PC-9 (cell line): Measurements from ENCODE around the gene MACROD1. TPM values are rescaled to one million over a fixed set of nuclear protein-coding genes. Genes with fewer than 3 reads are reported as not detected.

Experiments used
- BruUV-seq: library from RNA; stranded (reverse); fragments of 400-500 nt; replicated peaks from 2 replicates; lab custom pipeline; 2021; lab: Mats Ljungman, UMichigan
- CTCF ChIA-PET: fragments of 300-600 bp; sonication (Branson Sonifier 250); formaldehyde crosslinking; loops from one replicate; lab custom pipeline; 2022; ENCODE audit warnings: antibody characterized with exemption; lab: Charles Lee
- POLR2A ChIA-PET: fragments of 300-600 bp; sonication (Branson Sonifier 250); formaldehyde crosslinking; loops from one replicate; lab custom pipeline; 2022; ENCODE audit warnings: antibody characterized with exemption; ENCODE audit not compliant: unreplicated experiment; lab: Charles Lee
- DNase-seq, 2 experiments: peaks; one replicate each; pipeline versions ENCODE4 v3.0.0 to v3.0.0-alpha.2; 2015 to 2022; ENCODE audit warnings: mixed read lengths in 1 of 2
- H2AFZ ChIP-seq: fragments of 200-600 bp; sonication (generic); 2 replicates; pipeline ENCODE4 v1.8.1; 2017; ENCODE audit warnings: antibody characterized with exemption
- H3F3A ChIP-seq: fragments of 200-600 bp; sonication (generic); 2 replicates; pipeline ENCODE4 v1.8.1; 2017; ENCODE audit warnings: antibody characterized with exemption, mild to moderate bottlenecking, low read depth; ENCODE audit not compliant: insufficient read depth
- H3K27ac ChIP-seq: fragments of 200-600 bp; sonication (generic); 2 replicates; pipeline ENCODE4 v1.6.1; 2016; ENCODE audit warnings: mixed run types
- H3K27me3 ChIP-seq: fragments of 200-600 bp; sonication (generic); 2 replicates; pipeline ENCODE4 v1.6.1; 2016; ENCODE audit warnings: low read depth, mixed run types; ENCODE audit not compliant: insufficient read depth
- H3K36me3 ChIP-seq: fragments of 200-600 bp; sonication (generic); 2 replicates; pipeline ENCODE4 v1.6.1; 2016; ENCODE audit warnings: low read depth, mixed run types
- H3K4me1 ChIP-seq: fragments of 200-600 bp; sonication (generic); replicated peaks from 2 replicates; pipeline ENCODE4 v1.6.1; 2016; ENCODE audit warnings: mixed run types; ENCODE audit not compliant: insufficient read depth
- H3K4me2 ChIP-seq: fragments of 200-600 bp; sonication (generic); 2 replicates; pipeline ENCODE4 v1.6.1; 2017; ENCODE audit warnings: mixed run types
- H3K4me3 ChIP-seq: fragments of 200-600 bp; sonication (generic); 2 replicates; pipeline ENCODE4 v1.6.1; 2016; ENCODE audit warnings: mixed run types
- H3K79me2 ChIP-seq: fragments of 200-600 bp; sonication (generic); 2 replicates; pipeline ENCODE4 v1.6.1; 2017; ENCODE audit warnings: low read depth, mixed run types
- H3K9me2 ChIP-seq: fragments of 200-600 bp; sonication (generic); 2 replicates; pipeline ENCODE4 v1.8.1; 2017; ENCODE audit warnings: mild to moderate bottlenecking; ENCODE audit not compliant: insufficient read depth
- H3K9me3 ChIP-seq: fragments of 200-600 bp; sonication (generic); 2 replicates; pipeline ENCODE4 v1.8.1; 2016; ENCODE audit warnings: low read depth; ENCODE audit not compliant: insufficient read depth
- H4K20me1 ChIP-seq: fragments of 200-600 bp; sonication (generic); 2 replicates; pipeline ENCODE4 v1.8.1; 2017; ENCODE audit not compliant: insufficient read depth
- CTCF ChIP-seq: fragments of 200-600 bp; sonication (generic); conservative IDR thresholded peaks from 2 replicates; pipeline ENCODE4 v1.6.1; 2017; ENCODE audit warnings: mixed run types, antibody characterized with exemption, mild to moderate bottlenecking, moderate library complexity
- EZH2 ChIP-seq: fragments of 200-600 bp; sonication (generic); IDR thresholded peaks from 2 replicates; pipeline ENCODE4 v1.8.0; 2017; ENCODE audit warnings: antibody characterized with exemption, low read depth
- intact Hi-C: fragments of 100-400 bp; cut with micrococcal nuclease; formaldehyde crosslinking; loops from one replicate; pipeline ENCODE4 v1.10.0; 2022; ENCODE audit not compliant: unreplicated experiment
- total RNA-seq: library from RNA; stranded (reverse); gene quantifications from 2 replicates; pipeline ENCODE4 v1.2.3, GENCODE V29; 2021

The MACROD1 gene
- total RNA-seq, 1 experiment from 2014 or later, result 41.0 TPM

GRCh38 chr11:64005691-64006090 is 160.2 kb downstream of the MACROD1 start:
- Histone ChIP-seq H3K9me3 (no peaks in the 10 kb centered on the region), H3F3A (peaks cover 21% of the 10 kb centered on the region; the same call in 1 of the 2 replicates), H3K36me3 (no peaks in the 10 kb centered on the region), H3K79me2 (no peaks in the 10 kb centered on the region), H3K9me2 (no peaks in the 10 kb centered on the region), H3K27ac (no peak overlapping the region), H3K4me2 (no peak overlapping the region), H2AFZ (no peak overlapping the region), H3K27me3 (no peaks in the 10 kb centered on the region), H3K4me1 (no peaks in the 10 kb centered on the region), H4K20me1 (peaks cover 71% of the 10 kb centered on the region), H3K4me3 (no peak overlapping the region)
- TF ChIP-seq EZH2 (no peak), CTCF (no peak)
- intact Hi-C loops, result no loop called here
- CTCF ChIA-PET, result interaction anchor here (0.5 to 0.7 kb wide), 2 partner anchors 16 to 1019 kb away, joined by 3 to 7 read pairs; no protein-coding TSS in a partner anchor
- DNase-seq, result no peak
- no TSS peak for BruUV-seq
- POLR2A ChIA-PET, result no interaction called here

GRCh38 chr11:64004590-64004984 is 161.3 kb downstream of the MACROD1 start:
- Histone ChIP-seq H4K20me1 (peaks cover 77% of the 10 kb centered on the region), H2AFZ (no peak overlapping the region), H3K27me3 (no peaks in the 10 kb centered on the region), H3K4me1 (no peaks in the 10 kb centered on the region), H3F3A (peaks cover 21% of the 10 kb centered on the region; the same call in 1 of the 2 replicates), H3K9me3 (no peaks in the 10 kb centered on the region), H3K27ac (no peak overlapping the region), H3K79me2 (no peaks in the 10 kb centered on the region), H3K36me3 (no peaks in the 10 kb centered on the region), H3K9me2 (no peaks in the 10 kb centered on the region), H3K4me2 (no peak overlapping the region), H3K4me3 (no peak overlapping the region)
- CTCF ChIA-PET, result no interaction called here
- no peak for DNase-seq
- TF ChIP-seq EZH2, result no peak
- TF ChIP-seq CTCF, result no peak
- intact Hi-C loops, result no loop called here
- BruUV-seq, result no TSS peak
- POLR2A ChIA-PET, result no interaction called here

- TF ChIP-seq EZH2, result no peak
- TF ChIP-seq CTCF, result no peak
- CTCF ChIA-PET, result no interaction called here
- Histone ChIP-seq H3K27me3 (no peaks in the 10 kb centered on the region), H3K4me1 (no peaks in the 10 kb centered on the region), H4K20me1 (peaks cover 79% of the 10 kb centered on the region), H3K4me3 (no peak overlapping the region), H3F3A (peaks cover 21% of the 10 kb centered on the region; the same call in 1 of the 2 replicates), H3K79me2 (no peaks in the 10 kb centered on the region), H3K9me2 (no peaks in the 10 kb centered on the region), H2AFZ (no peak overlapping the region), H3K4me2 (no peak overlapping the region), H3K9me3 (no peaks in the 10 kb centered on the region), H3K27ac (no peak overlapping the region), H3K36me3 (no peaks in the 10 kb centered on the region)
- POLR2A ChIA-PET, result no interaction called here
- BruUV-seq, result no TSS peak
- no peak for DNase-seq
- intact Hi-C loops, result no loop called here
Measured at GRCh38 chr11:64003807-64004589, 161.9 kb downstream of the MACROD1 start.
